DOHH2 (cell line): ENCODE measurements around the gene PHLPP1.

Experiments
- CTCF ChIP-seq: fragments of 200-600 bp; sonication (generic); IDR thresholded peaks from one replicate; pipeline ENCODE4 v1.5.1; 2014; ENCODE audit warnings: antibody characterized with exemption, mild to moderate bottlenecking, low read depth, low read length; ENCODE audit not compliant: poor library complexity, severe bottlenecking
- EZH2phosphoT487 ChIP-seq: fragments of 200-600 bp; sonication (generic); IDR thresholded peaks from 2 replicates; pipeline ENCODE4 v1.6.1; 2017; ENCODE audit warnings: borderline replicate concordance, mild to moderate bottlenecking, antibody characterized with exemption, low read length, moderate library complexity, mixed read lengths

GRCh38 chr18:63002305-63002704 is 287.0 kb downstream of the PHLPP1 start:
- TF ChIP-seq CTCF (no peak), EZH2phosphoT487 (no peak)
